ENCODE results near the gene NRTN.

DNA sequence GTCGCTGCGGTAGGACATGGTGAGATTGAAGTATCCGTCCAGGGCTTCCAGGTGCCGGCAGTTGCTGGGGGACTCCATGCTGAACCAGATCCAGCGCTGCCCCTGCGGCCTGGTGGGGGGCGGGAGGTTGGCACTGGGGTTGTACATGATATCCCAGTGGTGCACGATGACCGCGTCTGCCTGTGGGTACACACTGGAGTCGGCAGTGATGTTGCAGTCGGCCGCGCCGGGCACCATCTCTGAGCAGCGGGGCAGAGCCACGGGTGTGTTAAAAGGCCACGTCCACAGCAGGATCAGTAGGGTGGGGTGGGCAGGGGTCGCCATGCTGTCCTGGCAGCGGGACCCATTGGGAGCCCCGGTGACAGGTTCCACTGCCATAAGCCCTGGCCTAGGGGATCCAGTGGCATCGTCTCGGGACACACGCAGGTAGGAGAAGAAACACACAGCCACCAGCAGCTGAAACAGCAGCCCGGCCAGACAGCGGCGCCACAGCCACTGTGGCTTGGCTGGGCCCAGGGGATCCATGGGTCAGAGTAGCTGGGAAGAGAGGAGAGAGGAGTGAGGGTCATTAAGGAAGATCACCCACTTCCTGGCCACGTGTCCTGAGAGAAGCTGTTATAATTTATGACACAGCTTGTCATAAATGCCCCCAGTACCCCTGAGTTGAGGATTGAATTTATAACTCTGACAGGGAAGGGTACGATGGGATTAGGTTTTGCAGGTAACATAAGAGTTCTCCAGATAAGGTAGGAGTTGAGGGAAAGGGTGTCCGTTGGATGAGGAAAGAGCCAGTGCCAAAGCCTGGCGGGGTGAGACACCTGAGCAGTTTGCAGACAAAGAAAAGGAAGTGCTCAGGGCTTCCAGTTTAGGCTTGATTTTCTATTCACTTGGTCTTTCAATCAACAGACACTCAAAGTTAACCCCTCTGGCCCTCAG lies 62.6 kb downstream of the NRTN start:
- no peak for TF ChIP-seq EZH2 (IDR thresholded peaks at IDR 0.05; ENCODE audit: low read length)
- TF ChIP-seq, protein P1, sequence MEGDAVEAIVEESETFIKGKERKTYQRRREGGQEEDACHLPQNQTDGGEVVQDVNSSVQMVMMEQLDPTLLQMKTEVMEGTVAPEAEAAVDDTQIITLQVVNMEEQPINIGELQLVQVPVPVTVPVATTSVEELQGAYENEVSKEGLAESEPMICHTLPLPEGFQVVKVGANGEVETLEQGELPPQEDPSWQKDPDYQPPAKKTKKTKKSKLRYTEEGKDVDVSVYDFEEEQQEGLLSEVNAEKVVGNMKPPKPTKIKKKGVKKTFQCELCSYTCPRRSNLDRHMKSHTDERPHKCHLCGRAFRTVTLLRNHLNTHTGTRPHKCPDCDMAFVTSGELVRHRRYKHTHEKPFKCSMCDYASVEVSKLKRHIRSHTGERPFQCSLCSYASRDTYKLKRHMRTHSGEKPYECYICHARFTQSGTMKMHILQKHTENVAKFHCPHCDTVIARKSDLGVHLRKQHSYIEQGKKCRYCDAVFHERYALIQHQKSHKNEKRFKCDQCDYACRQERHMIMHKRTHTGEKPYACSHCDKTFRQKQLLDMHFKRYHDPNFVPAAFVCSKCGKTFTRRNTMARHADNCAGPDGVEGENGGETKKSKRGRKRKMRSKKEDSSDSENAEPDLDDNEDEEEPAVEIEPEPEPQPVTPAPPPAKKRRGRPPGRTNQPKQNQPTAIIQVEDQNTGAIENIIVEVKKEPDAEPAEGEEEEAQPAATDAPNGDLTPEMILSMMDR (optimal IDR thresholded peaks at IDR 0.05 in 1 of 3, IDR thresholded peaks at IDR 0.05 in 1 of 3, conservative IDR thresholded peaks at IDR 0.05 in 1 of 3; ENCODE audit: extremely low read depth in 1 of 3, insufficient read depth in 2 of 3, low read length in 3 of 3): no peak

All from keratinocyte (primary cell).